IMR-90 (cell line): Measurements from ENCODE around the gene NELL1. TPM values are rescaled to one million over a fixed set of nuclear protein-coding genes. Genes with fewer than 3 reads are reported as not detected.
"Not testable (repeated sequence)": the region's sequence is repeated elsewhere in the genome, so short reads cannot be mapped to it uniquely, and the experiment has no call there.

Source experiments
- ATAC-seq: fragments of 200-7000 bp; cut with Tn5 transposase; 2 replicates; pipeline ENCODE4 v1.9.1; 2020; ENCODE audit warnings: low read depth, mild to moderate bottlenecking, moderate library complexity
- BruUV-seq: library from RNA; stranded (reverse); fragments of 400-500 nt; replicated peaks from 2 replicates; lab custom pipeline; 2021; lab: Mats Ljungman, UMichigan
- CTCF ChIA-PET: fragments of 300-600 bp; formaldehyde crosslinking; extraction: SDS; loops from one replicate; lab custom pipeline; 2021; ENCODE audit warnings: antibody characterized with exemption; lab: Yijun Ruan, JAX
- POLR2A ChIA-PET: fragments of 300-600 bp; sonication (Branson Sonifier 250); formaldehyde crosslinking; loops from one replicate; lab custom pipeline; 2022; ENCODE audit warnings: antibody characterized with exemption; ENCODE audit not compliant: unreplicated experiment; lab: Charles Lee
- DNase-seq: peaks from one replicate; pipeline ENCODE4 v3.0.0; 2013
- H2AFZ ChIP-seq: replicated peaks from 2 replicates; pipeline ENCODE3; 2013; ENCODE audit warnings: low read length, mild to moderate bottlenecking; ENCODE audit not compliant: poor library complexity
- H2AK5ac ChIP-seq: 2 replicates; pipeline ENCODE4 v1.6.1; 2013; ENCODE audit warnings: low read depth, low read length, inconsistent platforms
- H2AK9ac ChIP-seq: replicated peaks from 2 replicates; pipeline ENCODE3; 2013; ENCODE audit warnings: mild to moderate bottlenecking, low read depth, low read length, moderate library complexity; ENCODE audit not compliant: poor library complexity
- H2BK120ac ChIP-seq: 2 replicates; pipeline ENCODE4 v1.6.1; 2013; ENCODE audit warnings: low read depth, low read length, inconsistent platforms
- H2BK15ac ChIP-seq: 3 replicates; pipeline ENCODE4 v1.6.1; 2013; ENCODE audit warnings: low read depth, low read length, inconsistent platforms
- H2BK20ac ChIP-seq: 2 replicates; pipeline ENCODE4 v1.6.1; 2013; ENCODE audit warnings: low read depth, mild to moderate bottlenecking, inconsistent platforms, low read length, moderate library complexity
- H2BK5ac ChIP-seq: 2 replicates; pipeline ENCODE4 v1.6.1; 2013; ENCODE audit warnings: mild to moderate bottlenecking, low read depth, low read length, inconsistent platforms; ENCODE audit not compliant: poor library complexity, severe bottlenecking
- H3K14ac ChIP-seq: replicated peaks from 2 replicates; pipeline ENCODE4 v1.6.1; 2013; ENCODE audit warnings: low read depth, low read length, inconsistent platforms
- H3K18ac ChIP-seq: 2 replicates; pipeline ENCODE4 v1.6.1; 2013; ENCODE audit warnings: low read depth, low read length, control low read depth
- H3K23ac ChIP-seq: 2 replicates; pipeline ENCODE4 v1.6.1; 2013; ENCODE audit warnings: low read depth, low read length, inconsistent platforms
- H3K27ac ChIP-seq: 2 replicates; pipeline ENCODE4 v1.5.1; 2013; ENCODE audit warnings: mild to moderate bottlenecking, control low read depth, low read length; ENCODE audit not compliant: insufficient read depth
- H3K27me3 ChIP-seq: 2 replicates; pipeline ENCODE4 v1.6.1; 2013; ENCODE audit warnings: low read length; ENCODE audit not compliant: control insufficient read depth, insufficient read depth
- H3K36me3 ChIP-seq: 2 replicates; pipeline ENCODE4 v1.6.1; 2013; ENCODE audit warnings: low read length, mixed read lengths; ENCODE audit not compliant: control insufficient read depth, insufficient read depth
- H3K4ac ChIP-seq: 2 replicates; pipeline ENCODE4 v1.6.1; 2013; ENCODE audit warnings: low read depth, low read length, inconsistent platforms
- H3K4me1 ChIP-seq: 2 replicates; pipeline ENCODE4 v1.6.1; 2013; ENCODE audit warnings: low read length, mixed read lengths; ENCODE audit not compliant: control insufficient read depth, insufficient read depth
- H3K4me2 ChIP-seq: 2 replicates; pipeline ENCODE4 v1.6.1; 2013; ENCODE audit warnings: low read depth, mild to moderate bottlenecking, control low read depth, low read length, moderate library complexity
- H3K4me3 ChIP-seq: 2 replicates; pipeline ENCODE4 v1.5.1; 2013; ENCODE audit warnings: low read depth, mild to moderate bottlenecking, control low read depth, low read length, moderate library complexity; ENCODE audit not compliant: insufficient read depth
- H3K56ac ChIP-seq: 2 replicates; pipeline ENCODE4 v1.6.1; 2013; ENCODE audit warnings: low read length, inconsistent platforms; ENCODE audit not compliant: insufficient read depth; ENCODE audit errors: extremely low read depth
- H3K79me1 ChIP-seq, 2 experiments: 2 replicates each; pipeline ENCODE4 v1.6.1; 2013; ENCODE audit warnings: low read length in 2 of 2, inconsistent platforms in 1 of 2, low read depth in 1 of 2
- H3K9ac ChIP-seq: 2 replicates; pipeline ENCODE4 v1.6.1; 2013; ENCODE audit warnings: low read depth, low read length, control low read depth
- H3K9me1 ChIP-seq: 2 replicates; pipeline ENCODE4 v1.6.1; 2013; ENCODE audit warnings: low read length, inconsistent platforms; ENCODE audit not compliant: insufficient read depth
- H3K9me3 ChIP-seq: 2 replicates; pipeline ENCODE4 v1.6.1; 2013; ENCODE audit warnings: low read length; ENCODE audit not compliant: control insufficient read depth, insufficient read depth
- H4K20me1 ChIP-seq: 2 replicates; pipeline ENCODE4 v1.6.1; 2013; ENCODE audit warnings: low read length, inconsistent platforms; ENCODE audit not compliant: insufficient read depth
- H4K5ac ChIP-seq: 2 replicates; pipeline ENCODE4 v1.6.1; 2013; ENCODE audit warnings: mild to moderate bottlenecking, low read depth, low read length, control low read depth
- H4K8ac ChIP-seq, 2 experiments: 2 replicates each; pipeline ENCODE4 v1.6.1; 2013; ENCODE audit warnings: low read depth in 2 of 2, low read length in 2 of 2, control low read depth in 1 of 2, inconsistent platforms in 1 of 2
- H4K91ac ChIP-seq: 2 replicates; pipeline ENCODE4 v1.6.1; 2013; ENCODE audit warnings: low read depth, low read length, inconsistent platforms; ENCODE audit not compliant: insufficient read depth
- WGBS, 2 experiments: methylation state at CpG; one replicate each; pipeline versions ENCODE4 v1.1.5 to v1.1.7; 2013; ENCODE audit warnings: missing lambda C conversion rate in 2 of 2; ENCODE audit not compliant: insufficient read length in 1 of 2; ENCODE audit errors: extremely low coverage in 2 of 2; 5-methylcytosine and 5-hydroxymethylcytosine counted together
- dilution Hi-C: fragments of 300-500 bp; cut with HindIII; formaldehyde crosslinking; loops from one replicate; pipeline ENCODE4 v1.14.3; 2018; ENCODE audit warnings: low sequenced_read_pairs; ENCODE audit not compliant: unreplicated experiment
- in situ Hi-C: fragments of 300-500 bp; cut with MboI; formaldehyde crosslinking; loops from 3 replicates; pipeline ENCODE4 v1.14.3; 2019; ENCODE audit warnings: low sequenced_read_pairs, inconsistent platforms, mixed read lengths
- intact Hi-C: fragments of 100-400 bp; cut with micrococcal nuclease; formaldehyde crosslinking; loops from 2 replicates; pipeline ENCODE4 v1.10.0; 2022
- polyA plus RNA-seq, 3 experiments: library from polyadenylated mRNA; depleted of rRNA; stranded (reverse); fragments of >200 nt; gene quantifications; 2 replicates each; pipeline ENCODE4 v1.2.3, GENCODE V29; 2012; ENCODE audit warnings: low replicate concordance in 1 of 3
- total RNA-seq: library from RNA; depleted of rRNA; stranded (reverse); fragments of >200 nt; gene quantifications from 2 replicates; pipeline ENCODE4 v1.2.3, GENCODE V29; 2012

NELL1 gene
- total and polyA plus RNA-seq, 2 of the 4 experiments (the other 2 are of a cell fraction): not detected

- H2BK5ac ChIP-seq, H3K56ac ChIP-seq, intact Hi-C loops, H2BK15ac ChIP-seq, H3K18ac ChIP-seq, H3K79me1 ChIP-seq, DNase-seq, H2AK9ac ChIP-seq, POLR2A ChIA-PET, H4K5ac ChIP-seq, H3K4ac ChIP-seq, BruUV-seq, H2AK5ac ChIP-seq, H3K4me3 ChIP-seq, H2AFZ ChIP-seq, H4K20me1 ChIP-seq, H3K4me2 ChIP-seq, ATAC-seq, CTCF ChIA-PET, H3K9me1 ChIP-seq, H4K91ac ChIP-seq, in situ Hi-C loops, H2BK20ac ChIP-seq, H3K4me1 ChIP-seq, H4K8ac ChIP-seq, H3K27ac ChIP-seq, dilution Hi-C loops, H3K23ac ChIP-seq, H2BK120ac ChIP-seq, H3K14ac ChIP-seq, H3K27me3 ChIP-seq, H3K36me3 ChIP-seq, H3K9ac ChIP-seq: not testable (repeated sequence)
- no CpG with 5 or more reads among the region's 6 CpGs for WGBS, 2 experiments
- H3K9me3 ChIP-seq: peaks cover 29% of the 10 kb centered on the region
Measured at GRCh38 chr11:20862263-20862662, 192.9 kb downstream of the NELL1 start.
